Activated naive CD4-positive, alpha-beta T cell treated with anti-CD3 and anti-CD28 coated beads for 36 hours (primary cell): ENCODE measurements around the gene CCDC34. TPM values are rescaled to one million over a fixed set of nuclear protein-coding genes. Genes with fewer than 3 reads are reported as not detected.

Source experiments
- CTCF ChIA-PET: fragments of 350-600 bp; sonication (Branson Sonifier 250); formaldehyde crosslinking; loops from one replicate; lab custom pipeline; 2021; ENCODE audit warnings: antibody characterized with exemption; lab: Charles Lee
- DNase-seq: peaks from one replicate; pipeline ENCODE4 v3.0.0-alpha.2; 2020
- H3K27ac Mint-ChIP-seq: one replicate; pipeline ENCODE4 v1.8.0; 2021; ENCODE audit warnings: mild to moderate bottlenecking, mixed read lengths
- H3K27me3 Mint-ChIP-seq: one replicate; pipeline ENCODE4 v1.8.0; 2021; ENCODE audit warnings: low read depth, mixed read lengths
- H3K36me3 Mint-ChIP-seq: one replicate; pipeline ENCODE4 v1.8.0; 2021; ENCODE audit warnings: low read depth, mixed read lengths
- H3K4me1 Mint-ChIP-seq: one replicate; pipeline ENCODE4 v1.8.0; 2021; ENCODE audit warnings: low read depth, mixed read lengths
- H3K4me3 Mint-ChIP-seq: one replicate; pipeline ENCODE4 v1.8.0; 2021; ENCODE audit warnings: mild to moderate bottlenecking, moderate library complexity, mixed read lengths
- H3K9me3 Mint-ChIP-seq: one replicate; pipeline ENCODE4 v1.8.0; 2021; ENCODE audit warnings: mixed read lengths
- intact Hi-C: fragments of 100-400 bp; cut with micrococcal nuclease; formaldehyde crosslinking; loops from one replicate; pipeline ENCODE4 v1.15.1; 2023
- total RNA-seq, 2 experiments: library from RNA; stranded (reverse); gene quantifications; one replicate each; pipeline ENCODE4 v1.2.3, GENCODE V29; 2021

Gene CCDC34
- total RNA-seq, 2 experiments from 2014 or later, result 28.2 to 29.9 TPM

GRCh38 chr11:27388869-27389268, 25.9 kb upstream of the CCDC34 start:
- CTCF ChIA-PET, result no interaction called here
- H3K4me3 Mint-ChIP-seq, result no peak overlapping the region
- H3K36me3 Mint-ChIP-seq, result no peaks in the 10 kb centered on the region
- H3K27me3 Mint-ChIP-seq, result no peaks in the 10 kb centered on the region
- no peaks in the 10 kb centered on the region for H3K9me3 Mint-ChIP-seq
- no peaks in the 10 kb centered on the region for H3K4me1 Mint-ChIP-seq
- no peak for DNase-seq
- intact Hi-C loops, result no loop called here
- no peak overlapping the region for H3K27ac Mint-ChIP-seq

DNA sequence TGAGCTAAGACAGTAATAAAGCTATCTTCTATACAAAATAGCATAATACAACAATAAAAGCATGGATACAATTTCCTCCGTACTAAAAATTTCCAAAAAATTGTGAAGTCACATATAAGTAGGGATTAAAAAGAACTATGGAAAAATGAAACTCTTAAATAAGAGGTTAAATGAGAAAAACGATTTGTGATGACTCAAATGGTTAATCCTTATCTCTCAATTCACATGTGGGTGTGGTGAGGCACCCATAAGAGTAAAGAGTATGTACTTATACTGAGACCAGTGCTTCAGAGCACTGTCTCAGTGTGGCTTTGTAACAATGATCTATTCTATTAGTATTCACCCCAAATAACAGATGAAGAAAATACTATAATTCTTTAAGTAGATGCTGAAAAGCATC, 25.0 kb upstream of the CCDC34 start:
- intact Hi-C loops, result no loop called here
- Mint-ChIP-seq H3K27ac (no peak overlapping the region), H3K4me1 (no peaks in the 10 kb centered on the region), H3K36me3 (no peaks in the 10 kb centered on the region), H3K27me3 (no peaks in the 10 kb centered on the region), H3K9me3 (no peaks in the 10 kb centered on the region), H3K4me3 (no peak overlapping the region)
- no peak for DNase-seq
- CTCF ChIA-PET, result no interaction called here

DNA sequence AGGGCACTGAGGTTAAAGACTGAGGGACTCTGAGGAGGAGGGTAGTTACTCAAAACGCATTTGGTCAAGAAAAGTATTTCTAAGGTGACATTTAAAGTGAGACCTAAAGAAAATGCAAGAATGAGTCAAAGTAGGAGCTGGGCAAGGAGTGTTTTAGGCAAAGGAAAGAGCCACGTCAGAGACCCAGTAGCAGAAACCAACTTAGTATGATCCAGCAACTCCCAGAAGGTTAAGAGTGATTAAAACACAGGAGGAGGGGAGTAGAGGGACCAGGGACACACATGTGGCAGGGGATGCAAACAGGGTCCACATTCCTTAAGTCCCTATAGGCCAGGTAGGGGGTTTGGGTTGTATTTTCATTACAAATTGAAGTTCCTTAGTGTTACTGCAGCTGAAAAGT, 24.3 kb upstream of the CCDC34 start:
- no peaks in the 10 kb centered on the region for H3K27me3 Mint-ChIP-seq
- DNase-seq, result no peak
- H3K9me3 Mint-ChIP-seq, result no peaks in the 10 kb centered on the region
- H3K4me1 Mint-ChIP-seq, result no peaks in the 10 kb centered on the region
- CTCF ChIA-PET, result no interaction called here
- intact Hi-C loops, result no loop called here
- H3K27ac Mint-ChIP-seq, result no peak overlapping the region
- no peaks in the 10 kb centered on the region for H3K36me3 Mint-ChIP-seq
- H3K4me3 Mint-ChIP-seq, result no peak overlapping the region

GRCh38 chr11:27386181-27386845, 23.3 kb upstream of the CCDC34 start:
- Mint-ChIP-seq H3K27me3 (no peaks in the 10 kb centered on the region), H3K36me3 (no peaks in the 10 kb centered on the region), H3K4me3 (no peak overlapping the region), H3K9me3 (no peaks in the 10 kb centered on the region), H3K27ac (no peak overlapping the region), H3K4me1 (no peaks in the 10 kb centered on the region)
- CTCF ChIA-PET, result no interaction called here
- DNase-seq, result no peak
- intact Hi-C loops, result no loop called here

DNA sequence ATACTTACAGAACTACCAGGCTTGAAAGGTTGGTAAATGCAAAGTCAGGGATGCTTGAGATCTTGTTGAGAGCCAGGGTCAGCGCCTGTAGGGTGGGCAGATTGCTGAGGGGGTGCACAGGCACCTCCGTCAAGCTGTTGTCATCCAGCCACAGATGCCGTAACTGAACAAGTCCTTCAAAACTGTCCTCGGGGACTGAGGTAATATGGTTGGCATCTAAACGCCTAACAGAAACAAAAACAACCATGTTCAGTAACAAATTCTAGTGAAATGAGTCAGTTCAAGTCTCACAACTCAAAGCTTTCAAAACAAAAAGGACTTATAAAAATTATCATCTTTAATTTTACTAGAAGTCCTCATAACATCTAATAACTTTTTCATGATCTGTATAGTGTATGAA, 22.2 kb upstream of the CCDC34 start:
- Mint-ChIP-seq H3K4me3 (no peak overlapping the region), H3K36me3 (no peaks in the 10 kb centered on the region), H3K4me1 (no peaks in the 10 kb centered on the region), H3K27me3 (no peaks in the 10 kb centered on the region), H3K9me3 (no peaks in the 10 kb centered on the region), H3K27ac (no peak overlapping the region)
- CTCF ChIA-PET, result no interaction called here
- no peak for DNase-seq
- intact Hi-C loops, result no loop called here

DNA sequence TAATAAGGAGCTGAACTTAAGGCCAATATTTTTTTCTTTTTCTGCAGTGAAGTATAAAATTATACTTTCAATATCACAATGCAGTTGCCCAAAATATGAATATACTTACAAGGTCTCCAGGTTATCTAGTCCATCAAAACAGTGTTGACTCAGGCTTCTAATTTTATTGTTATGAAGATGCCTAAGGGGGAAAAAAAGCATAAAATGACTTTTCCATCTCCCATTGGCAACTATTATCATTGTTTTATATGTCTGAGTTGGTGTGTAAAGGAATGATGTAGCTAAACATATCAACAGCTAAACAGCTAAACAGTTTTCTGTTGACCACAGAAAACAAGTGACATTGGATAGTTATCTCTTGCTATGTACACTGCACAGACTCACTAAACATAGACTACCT, 21.2 kb upstream of the CCDC34 start:
- no peak for DNase-seq
- Mint-ChIP-seq H3K27me3 (no peaks in the 10 kb centered on the region), H3K27ac (no peak overlapping the region), H3K36me3 (no peaks in the 10 kb centered on the region), H3K4me3 (no peak overlapping the region), H3K4me1 (no peaks in the 10 kb centered on the region), H3K9me3 (no peaks in the 10 kb centered on the region)
- CTCF ChIA-PET, result interaction anchor here (0.6 to 1.1 kb wide), 2 partner anchors 113 to 142 kb away, joined by 3 to 4 read pairs; no protein-coding TSS in a partner anchor
- intact Hi-C loops, result no loop called here

DNA sequence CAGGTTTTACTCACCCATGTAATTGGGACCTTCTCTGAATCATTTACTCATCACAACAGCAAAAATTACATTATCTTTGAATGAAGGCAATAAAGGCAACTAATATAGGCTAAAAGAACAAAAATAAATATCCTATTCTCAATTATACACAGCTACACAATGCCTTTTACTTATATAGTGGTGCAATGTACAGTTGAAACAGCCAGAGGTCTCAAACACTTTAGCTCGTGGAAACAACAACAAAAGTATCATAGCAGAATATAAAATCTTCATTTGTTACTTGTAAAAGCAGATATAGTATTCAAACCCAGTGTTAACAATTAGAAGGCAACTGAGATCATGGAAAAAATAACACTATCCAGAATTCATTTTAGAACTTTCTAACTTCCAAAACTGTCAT, 20.6 kb upstream of the CCDC34 start:
- CTCF ChIA-PET, result interaction anchor here (1.1 kb wide), 1 partner anchor 113 kb away, joined by 3 read pairs; no protein-coding TSS in a partner anchor
- no peaks in the 10 kb centered on the region for H3K27me3 Mint-ChIP-seq
- H3K9me3 Mint-ChIP-seq, result no peaks in the 10 kb centered on the region
- H3K36me3 Mint-ChIP-seq, result no peaks in the 10 kb centered on the region
- H3K27ac Mint-ChIP-seq, result no peak overlapping the region
- no peaks in the 10 kb centered on the region for H3K4me1 Mint-ChIP-seq
- H3K4me3 Mint-ChIP-seq, result no peak overlapping the region
- no peak for DNase-seq
- intact Hi-C loops, result no loop called here

GRCh38 chr11:27381238-27381666, 18.2 kb upstream of the CCDC34 start:
- no peaks in the 10 kb centered on the region for H3K9me3 Mint-ChIP-seq
- no peak for DNase-seq
- no peaks in the 10 kb centered on the region for H3K27me3 Mint-ChIP-seq
- CTCF ChIA-PET, result no interaction called here
- no peak overlapping the region for H3K4me3 Mint-ChIP-seq
- intact Hi-C loops, result no loop called here
- no peak overlapping the region for H3K27ac Mint-ChIP-seq
- H3K36me3 Mint-ChIP-seq, result no peaks in the 10 kb centered on the region
- H3K4me1 Mint-ChIP-seq, result no peaks in the 10 kb centered on the region

DNA sequence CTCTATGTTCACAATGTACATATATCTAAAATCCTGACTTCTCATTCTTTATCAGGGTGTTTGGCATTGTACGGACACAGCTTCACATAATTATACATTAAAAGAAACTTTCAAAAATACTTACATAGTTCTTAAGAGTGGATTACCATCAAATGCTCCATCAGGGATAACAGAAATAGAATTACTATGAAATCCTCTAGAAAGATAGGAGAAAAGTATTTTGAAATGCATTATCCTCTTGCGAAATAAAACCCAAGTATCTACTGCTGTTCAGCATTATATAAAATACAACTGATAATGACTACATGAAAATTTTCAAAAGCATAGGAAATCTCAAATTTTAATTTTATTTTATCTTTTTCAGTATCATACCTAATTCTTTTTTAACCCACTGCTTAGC, 17.8 kb upstream of the CCDC34 start:
- Mint-ChIP-seq H3K27me3 (no peaks in the 10 kb centered on the region), H3K4me3 (no peak overlapping the region), H3K4me1 (no peaks in the 10 kb centered on the region), H3K9me3 (no peaks in the 10 kb centered on the region), H3K36me3 (no peaks in the 10 kb centered on the region), H3K27ac (no peak overlapping the region)
- intact Hi-C loops, result no loop called here
- DNase-seq, result no peak
- CTCF ChIA-PET, result no interaction called here

- Mint-ChIP-seq H3K4me1 (no peaks in the 10 kb centered on the region), H3K9me3 (no peaks in the 10 kb centered on the region), H3K27ac (no peak overlapping the region), H3K27me3 (no peaks in the 10 kb centered on the region), H3K36me3 (no peaks in the 10 kb centered on the region), H3K4me3 (no peak overlapping the region)
- no peak for DNase-seq
- intact Hi-C loops, result no loop called here
- CTCF ChIA-PET, result no interaction called here
Observed at GRCh38 chr11:27379449-27379848, 16.4 kb upstream of the CCDC34 start.

DNA sequence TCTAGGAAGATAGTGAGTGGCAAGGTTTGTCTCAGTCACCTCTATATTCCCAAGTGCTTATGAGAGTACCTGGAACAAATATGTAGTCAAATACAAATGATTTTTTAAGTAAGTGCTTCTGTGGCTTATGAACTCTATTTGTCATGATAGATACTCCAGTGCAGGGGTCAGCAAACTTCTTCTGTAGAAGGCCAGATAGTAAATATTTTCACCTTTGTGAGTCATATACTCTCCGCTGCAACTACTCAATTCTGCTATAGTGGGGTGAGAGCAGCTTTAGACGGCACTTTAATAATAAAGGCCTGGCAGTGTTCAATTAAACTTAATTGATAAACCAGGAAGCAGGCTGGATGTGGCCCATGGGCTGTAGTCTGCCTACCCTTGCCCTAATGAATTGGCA, 12.4 kb upstream of the CCDC34 start:
- Mint-ChIP-seq H3K36me3 (no peaks in the 10 kb centered on the region), H3K4me3 (no peak overlapping the region), H3K4me1 (no peaks in the 10 kb centered on the region), H3K9me3 (no peaks in the 10 kb centered on the region), H3K27ac (no peak overlapping the region), H3K27me3 (no peaks in the 10 kb centered on the region)
- CTCF ChIA-PET, result no interaction called here
- intact Hi-C loops, result no loop called here
- DNase-seq, result no peak

DNA sequence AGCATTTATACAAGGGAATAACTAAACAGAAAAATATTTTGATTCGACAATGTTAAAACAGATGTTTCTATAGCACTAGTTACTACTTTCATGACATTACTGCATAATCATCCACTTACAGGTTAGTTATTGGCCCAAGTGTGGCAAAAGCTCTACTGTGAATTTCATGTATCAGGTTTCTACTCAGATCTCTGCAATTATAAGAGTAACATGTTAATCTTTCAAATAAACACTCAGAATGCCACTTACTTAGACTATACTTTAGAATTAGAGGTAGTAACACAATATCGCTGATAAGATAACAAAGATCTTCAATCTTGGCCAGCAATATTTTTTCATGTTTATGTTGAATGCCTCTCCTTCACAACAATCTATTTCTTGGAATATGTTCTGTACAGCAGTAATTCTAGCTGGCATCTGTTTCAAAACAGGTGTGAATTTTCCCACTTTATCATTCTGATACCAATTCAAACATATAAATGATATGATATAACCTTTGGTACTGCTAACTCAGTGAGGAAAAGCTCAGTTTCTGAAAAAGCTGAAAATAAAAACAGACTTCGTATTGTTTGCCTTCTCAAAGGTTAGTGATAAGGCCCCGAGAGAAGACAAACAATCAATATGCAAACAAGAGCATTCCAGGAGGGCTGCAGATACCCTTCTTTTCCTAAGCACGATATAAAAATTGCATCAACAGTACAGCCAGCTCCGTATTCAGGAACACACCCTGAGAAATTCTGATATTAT, 11.0 kb upstream of the CCDC34 start:
- intact Hi-C loops, result no loop called here
- no peaks in the 10 kb centered on the region for H3K36me3 Mint-ChIP-seq
- H3K27me3 Mint-ChIP-seq, result no peaks in the 10 kb centered on the region
- H3K4me1 Mint-ChIP-seq, result no peaks in the 10 kb centered on the region
- DNase-seq, result no peak
- CTCF ChIA-PET, result interaction anchor here (1.7 kb wide), 1 partner anchor 111 kb away, joined by 5 read pairs; no protein-coding TSS in a partner anchor
- H3K9me3 Mint-ChIP-seq, result no peaks in the 10 kb centered on the region
- H3K27ac Mint-ChIP-seq, result no peak overlapping the region
- H3K4me3 Mint-ChIP-seq, result no peak overlapping the region

DNA sequence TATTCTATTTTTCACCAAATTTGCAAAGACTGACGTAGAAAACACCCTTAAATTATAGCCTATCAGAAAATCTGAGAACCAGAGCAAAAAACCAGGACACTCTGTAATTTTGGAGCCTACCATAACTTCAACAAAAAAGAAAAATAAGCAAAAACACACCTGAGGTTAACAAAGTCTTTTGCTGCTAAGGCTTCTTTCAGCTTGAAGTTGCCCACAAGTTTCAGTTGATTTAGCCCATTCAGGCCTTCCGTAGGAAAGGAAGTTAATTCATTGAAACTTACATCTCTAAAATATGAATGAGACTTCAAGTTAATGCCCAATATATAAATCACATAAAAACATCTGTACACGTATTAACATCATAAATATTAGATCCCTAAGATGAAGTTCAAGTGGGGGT, 10.4 kb upstream of the CCDC34 start:
- no peaks in the 10 kb centered on the region for H3K27me3 Mint-ChIP-seq
- DNase-seq, result no peak
- intact Hi-C loops, result no loop called here
- CTCF ChIA-PET, result interaction anchor here (1.7 kb wide), 1 partner anchor 112 kb away, joined by 5 read pairs; no protein-coding TSS in a partner anchor
- H3K36me3 Mint-ChIP-seq, result no peaks in the 10 kb centered on the region
- H3K4me1 Mint-ChIP-seq, result no peaks in the 10 kb centered on the region
- H3K4me3 Mint-ChIP-seq, result no peak overlapping the region
- no peaks in the 10 kb centered on the region for H3K9me3 Mint-ChIP-seq
- H3K27ac Mint-ChIP-seq, result no peak overlapping the region
